GM11168 (cell line): ENCODE measurements around the gene ULBP2.
"Not testable (repeated sequence)": the region's sequence is repeated elsewhere in the genome, so short reads cannot be mapped to it uniquely, and the experiment has no call there.

Experiments used
- in situ Hi-C: fragments of 300-500 bp; cut with MboI; formaldehyde crosslinking; loops from one replicate; pipeline ENCODE4 v1.12.0; 2022; ENCODE audit warnings: low sequenced_read_pairs; ENCODE audit not compliant: unreplicated experiment

Gene ULBP2

GRCh38 chr6:149907317-149907716 lies 34.5 kb upstream of the ULBP2 start:
- in situ Hi-C loops = no loop called here

GRCh38 chr6:149908480-149908879 lies 33.3 kb upstream of the ULBP2 start:
- in situ Hi-C loops = not testable (repeated sequence)

GRCh38 chr6:149909701-149910470 lies 31.9 kb upstream of the ULBP2 start:
- in situ Hi-C loops = no loop called here

GRCh38 chr6:149910721-149911151 lies 31.1 kb upstream of the ULBP2 start:
- in situ Hi-C loops = no loop called here

GRCh38 chr6:149912680-149913079 lies 29.1 kb upstream of the ULBP2 start:
- in situ Hi-C loops = not testable (repeated sequence)

GRCh38 chr6:149913085-149913484 lies 28.7 kb upstream of the ULBP2 start:
- in situ Hi-C loops = no loop called here

GRCh38 chr6:149913540-149914240 lies 28.1 kb upstream of the ULBP2 start:
- in situ Hi-C loops = no loop called here

GRCh38 chr6:149915970-149916865 lies 25.6 kb upstream of the ULBP2 start:
- in situ Hi-C loops = no loop called here

- in situ Hi-C loops = no loop called here
Observed at GRCh38 chr6:149917679-149918078, 24.1 kb upstream of the ULBP2 start.

- in situ Hi-C loops = no loop called here
Observed at GRCh38 chr6:149918151-149918905, 23.5 kb upstream of the ULBP2 start.

GRCh38 chr6:149919126-149919833 lies 22.5 kb upstream of the ULBP2 start:
- in situ Hi-C loops = not testable (repeated sequence)

- in situ Hi-C loops = no loop called here
Observed at GRCh38 chr6:149919834-149920225, 22.0 kb upstream of the ULBP2 start.

- in situ Hi-C loops = no loop called here
Observed at GRCh38 chr6:149921361-149921760, 20.5 kb upstream of the ULBP2 start.

- in situ Hi-C loops = not testable (repeated sequence)
Observed at GRCh38 chr6:149922091-149922490, 19.7 kb upstream of the ULBP2 start.

GRCh38 chr6:149922642-149923326 lies 19.0 kb upstream of the ULBP2 start, which contains the start of gene RAET1G:
Gene RAET1G (minus strand): TSS chr6:149923121. CDS start chr6:149923010, 111 bp downstream.
- in situ Hi-C loops = no loop called here

- in situ Hi-C loops = no loop called here
Observed at GRCh38 chr6:149923327-149923986, 18.4 kb upstream of the ULBP2 start.

GRCh38 chr6:149924206-149924932 lies 17.4 kb upstream of the ULBP2 start:
- in situ Hi-C loops = no loop called here

- in situ Hi-C loops = no loop called here
Observed at GRCh38 chr6:149924933-149925252, 16.9 kb upstream of the ULBP2 start.
